Measurements from ENCODE around the gene GPS1.
A peak's percentile ranks its signal among the peaks of the same experiment; 100 is the strongest.

Gene GPS1

GRCh38 chr17:82059272-82060000 lies 7.7 kb downstream of the GPS1 start:
- DNase-seq (ENCODE audit: low spot score) = no peak

GRCh38 chr17:82060001-82060380 lies 8.3 kb downstream of the GPS1 start:
- DNase-seq (ENCODE audit: low spot score) = no peak

- no peak for DNase-seq (ENCODE audit: low spot score)
Observed at GRCh38 chr17:82060614-82061013, 8.9 kb downstream of the GPS1 start.

- DNase-seq (ENCODE audit: low spot score) = no peak
Observed at GRCh38 chr17:82061047-82061925, 9.6 kb downstream of the GPS1 start.

GRCh38 chr17:82062076-82062983 lies 10.6 kb downstream of the GPS1 start:
- no peak for DNase-seq (ENCODE audit: low spot score)

- no peak for DNase-seq (ENCODE audit: low spot score)
Observed at GRCh38 chr17:82062984-82063368, 11.3 kb downstream of the GPS1 start.

- DNase-seq (ENCODE audit: low spot score) = no peak
Observed at GRCh38 chr17:82063424-82064415, 12.0 kb downstream of the GPS1 start.

- no peak for DNase-seq (ENCODE audit: low spot score)
Observed at GRCh38 chr17:82064433-82065192, 12.9 kb downstream of the GPS1 start.

- no peak for DNase-seq (ENCODE audit: low spot score)
Observed at GRCh38 chr17:82065193-82065637, 13.5 kb downstream of the GPS1 start.

- DNase-seq (ENCODE audit: low spot score) = peak; percentile 69
Observed at GRCh38 chr17:82065638-82066303, 14.1 kb downstream of the GPS1 start, which contains the start of gene DUS1L. Gene DUS1L (minus strand): TSS chr17:82065804. CDS start chr17:82065059, 745 bp downstream.

- no peak for DNase-seq (ENCODE audit: low spot score)
Observed at GRCh38 chr17:82070611-82071010, 18.9 kb downstream of the GPS1 start.

GRCh38 chr17:82072827-82073226 lies 21.1 kb downstream of the GPS1 start:
- no peak for DNase-seq (ENCODE audit: low spot score)

- no peak for DNase-seq (ENCODE audit: low spot score)
Observed at GRCh38 chr17:82073446-82073845, 21.7 kb downstream of the GPS1 start.

- no peak for DNase-seq (ENCODE audit: low spot score)
Observed at GRCh38 chr17:82076018-82076784, 24.5 kb downstream of the GPS1 start.

- DNase-seq (ENCODE audit: low spot score) = no peak
Observed at GRCh38 chr17:82076785-82077591, 25.3 kb downstream of the GPS1 start.

- DNase-seq (ENCODE audit: low spot score) = no peak
Observed at GRCh38 chr17:82077617-82078358, 26.1 kb downstream of the GPS1 start.

- DNase-seq (ENCODE audit: low spot score) = no peak
Observed at GRCh38 chr17:82078433-82078832, 26.7 kb downstream of the GPS1 start.
